OCI-LY1 (cell line): ENCODE results near the gene CACNA1I.

Source experiments
- H2AFZ ChIP-seq: fragments of 200-600 bp; sonication (generic), shearing (Covaris generic); 2 replicates; pipeline ENCODE4 v1.6.0; 2014; ENCODE audit warnings: antibody characterized with exemption, mild to moderate bottlenecking, low read length
- H3F3A ChIP-seq: fragments of 200-600 bp; sonication (generic), shearing (Covaris generic); 2 replicates; pipeline ENCODE4 v1.6.0; 2014; ENCODE audit warnings: mild to moderate bottlenecking, antibody characterized with exemption, low read length, moderate library complexity; ENCODE audit not compliant: insufficient read depth
- H3K27ac ChIP-seq: fragments of 200-600 bp; sonication (generic); 2 replicates; pipeline ENCODE4 v1.5.1; 2014; ENCODE audit warnings: low read length, mixed run types, mild to moderate bottlenecking, low read depth; ENCODE audit not compliant: poor library complexity, severe bottlenecking
- H3K27me3 ChIP-seq: fragments of 200-600 bp; sonication (generic); 2 replicates; pipeline ENCODE4 v1.6.0; 2014; ENCODE audit warnings: antibody characterized with exemption, mild to moderate bottlenecking, low read length, moderate library complexity; ENCODE audit not compliant: insufficient read depth
- H3K36me3 ChIP-seq: fragments of 200-600 bp; sonication (generic); 2 replicates; pipeline ENCODE4 v1.6.1; 2014; ENCODE audit warnings: mild to moderate bottlenecking, antibody characterized with exemption, low read length, moderate library complexity, mixed read lengths; ENCODE audit not compliant: insufficient read depth
- H3K4me1 ChIP-seq: fragments of 200-600 bp; sonication (generic); 2 replicates; pipeline ENCODE4 v1.5.1; 2014; ENCODE audit warnings: mild to moderate bottlenecking, low read length, moderate library complexity; ENCODE audit not compliant: insufficient read depth, severe bottlenecking
- H3K4me2 ChIP-seq: fragments of 200-600 bp; sonication (generic), shearing (Covaris generic); 2 replicates; pipeline ENCODE4 v1.6.1; 2014; ENCODE audit warnings: low read length
- H3K4me3 ChIP-seq: fragments of 200-600 bp; sonication (generic); 2 replicates; pipeline ENCODE4 v1.5.1; 2014; ENCODE audit warnings: low read length, low read depth, mild to moderate bottlenecking, mixed read lengths; ENCODE audit not compliant: poor library complexity, severe bottlenecking
- H3K79me2 ChIP-seq: fragments of 200-600 bp; shearing (Covaris generic); 2 replicates; pipeline ENCODE4 v1.6.1; 2016; ENCODE audit warnings: mixed run types, low read length, mixed read lengths; ENCODE audit not compliant: insufficient read depth
- H3K9ac ChIP-seq: fragments of 200-600 bp; sonication (generic), shearing (Covaris generic); 2 replicates; pipeline ENCODE4 v1.6.1; 2014; ENCODE audit warnings: mild to moderate bottlenecking, low read length, mixed read lengths
- H3K9me2 ChIP-seq: fragments of 200-600 bp; sonication (generic), shearing (Covaris generic); 2 replicates; pipeline ENCODE4 v1.6.1; 2014; ENCODE audit warnings: low read depth, mild to moderate bottlenecking, low read length, mixed read lengths
- H3K9me3 ChIP-seq: fragments of 200-600 bp; shearing (Covaris generic); 2 replicates; pipeline ENCODE4 v1.6.1; 2014; ENCODE audit warnings: low read length, mixed read lengths
- H4K20me1 ChIP-seq: fragments of 200-600 bp; sonication (generic), shearing (Covaris generic); 2 replicates; pipeline ENCODE4 v1.6.0; 2016; ENCODE audit warnings: mild to moderate bottlenecking, low read length; ENCODE audit not compliant: insufficient read depth
- EZH2 ChIP-seq: fragments of 200-600 bp; sonication (generic), shearing (Covaris generic); IDR thresholded peaks from 2 replicates; pipeline ENCODE4 v1.8.0; 2017; ENCODE audit warnings: borderline replicate concordance, mixed run types, mild to moderate bottlenecking, antibody characterized with exemption, low read length, moderate library complexity, mixed read lengths
- TF ChIP-seq, protein P1 (sequence below): fragments of 200-600 bp; sonication (generic), shearing (Covaris generic); IDR thresholded peaks from 2 replicates; pipeline ENCODE4 v1.5.1; 2017; ENCODE audit warnings: mild to moderate bottlenecking, antibody characterized with exemption, low read length, moderate library complexity, mixed read lengths

CACNA1I gene

DNA sequence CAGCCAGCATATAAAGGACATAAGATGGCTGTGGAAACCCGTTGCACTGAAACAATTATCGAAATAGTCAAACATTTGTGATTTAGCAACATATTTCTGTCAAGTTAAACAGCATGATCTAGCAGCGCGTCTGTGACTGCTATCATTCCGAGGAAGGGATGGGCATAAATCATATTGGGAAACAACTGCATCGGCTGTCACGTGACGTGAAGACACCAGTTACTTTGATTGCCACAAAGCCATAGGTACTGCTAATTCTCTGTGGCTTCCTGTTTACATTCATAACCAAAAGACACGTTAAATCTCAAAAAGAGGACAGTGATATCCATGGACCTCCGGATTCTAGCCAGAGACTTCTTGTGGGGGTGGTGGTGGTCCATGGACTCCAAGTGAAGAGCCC, 87.8 kb downstream of the CACNA1I start:
- Histone ChIP-seq H3K4me1 (no peaks in the 10 kb centered on the region), H3K27me3 (no peaks in the 10 kb centered on the region), H3K9ac (no peak overlapping the region), H3K36me3 (no peaks in the 10 kb centered on the region), H3K4me3 (no peak overlapping the region), H3K79me2 (no peaks in the 10 kb centered on the region), H4K20me1 (no peaks in the 10 kb centered on the region), H3K9me2 (no peaks in the 10 kb centered on the region), H3K4me2 (no peak overlapping the region), H3K9me3 (no peaks in the 10 kb centered on the region), H2AFZ (no peak overlapping the region), H3K27ac (no peak overlapping the region), H3F3A (no peaks in the 10 kb centered on the region)
- TF ChIP-seq EZH2, result no peak
- TF ChIP-seq, protein P1, sequence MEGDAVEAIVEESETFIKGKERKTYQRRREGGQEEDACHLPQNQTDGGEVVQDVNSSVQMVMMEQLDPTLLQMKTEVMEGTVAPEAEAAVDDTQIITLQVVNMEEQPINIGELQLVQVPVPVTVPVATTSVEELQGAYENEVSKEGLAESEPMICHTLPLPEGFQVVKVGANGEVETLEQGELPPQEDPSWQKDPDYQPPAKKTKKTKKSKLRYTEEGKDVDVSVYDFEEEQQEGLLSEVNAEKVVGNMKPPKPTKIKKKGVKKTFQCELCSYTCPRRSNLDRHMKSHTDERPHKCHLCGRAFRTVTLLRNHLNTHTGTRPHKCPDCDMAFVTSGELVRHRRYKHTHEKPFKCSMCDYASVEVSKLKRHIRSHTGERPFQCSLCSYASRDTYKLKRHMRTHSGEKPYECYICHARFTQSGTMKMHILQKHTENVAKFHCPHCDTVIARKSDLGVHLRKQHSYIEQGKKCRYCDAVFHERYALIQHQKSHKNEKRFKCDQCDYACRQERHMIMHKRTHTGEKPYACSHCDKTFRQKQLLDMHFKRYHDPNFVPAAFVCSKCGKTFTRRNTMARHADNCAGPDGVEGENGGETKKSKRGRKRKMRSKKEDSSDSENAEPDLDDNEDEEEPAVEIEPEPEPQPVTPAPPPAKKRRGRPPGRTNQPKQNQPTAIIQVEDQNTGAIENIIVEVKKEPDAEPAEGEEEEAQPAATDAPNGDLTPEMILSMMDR, result no peak

DNA sequence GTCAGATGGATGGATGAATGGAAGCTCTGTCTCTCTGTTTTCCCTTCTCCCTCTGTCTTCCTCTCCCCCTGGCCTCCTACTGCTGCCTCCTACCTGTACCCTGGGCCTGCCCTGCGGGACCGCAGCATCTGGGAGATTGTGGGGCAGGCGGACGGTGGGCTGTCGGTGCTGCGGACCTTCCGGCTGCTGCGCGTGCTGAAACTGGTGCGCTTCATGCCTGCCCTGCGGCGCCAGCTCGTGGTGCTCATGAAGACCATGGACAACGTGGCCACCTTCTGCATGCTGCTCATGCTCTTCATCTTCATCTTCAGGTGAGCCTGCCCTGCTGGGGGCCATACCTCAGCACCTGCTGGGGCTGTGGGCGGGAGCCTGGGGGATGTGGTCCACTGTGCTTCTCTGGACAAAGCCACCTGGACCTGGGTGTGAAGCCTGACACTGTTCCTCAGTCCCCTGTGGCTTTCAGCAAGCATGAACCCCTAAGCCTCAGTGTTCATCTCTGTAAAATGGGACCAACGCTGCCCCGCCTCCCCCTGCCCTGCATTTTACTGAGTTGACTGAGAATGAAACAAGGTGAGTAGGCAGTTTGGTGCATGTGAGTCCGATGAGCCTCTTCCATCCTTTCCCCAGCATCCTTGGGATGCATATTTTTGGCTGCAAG, 88.4 kb downstream of the CACNA1I start:
- H3K4me2 ChIP-seq, result no peak overlapping the region
- no peak overlapping the region for H3K9ac ChIP-seq
- H3K79me2 ChIP-seq, result no peaks in the 10 kb centered on the region
- no peaks in the 10 kb centered on the region for H3K9me2 ChIP-seq
- H4K20me1 ChIP-seq, result no peaks in the 10 kb centered on the region
- H3K9me3 ChIP-seq, result no peaks in the 10 kb centered on the region
- H3K36me3 ChIP-seq, result no peaks in the 10 kb centered on the region
- H3F3A ChIP-seq, result no peaks in the 10 kb centered on the region
- H3K27ac ChIP-seq, result no peak overlapping the region
- no peak overlapping the region for H3K4me3 ChIP-seq
- no peak overlapping the region for H2AFZ ChIP-seq
- TF ChIP-seq EZH2, result no peak
- TF ChIP-seq, protein P1, result no peak
- H3K4me1 ChIP-seq, result no peaks in the 10 kb centered on the region
- H3K27me3 ChIP-seq, result no peaks in the 10 kb centered on the region

DNA sequence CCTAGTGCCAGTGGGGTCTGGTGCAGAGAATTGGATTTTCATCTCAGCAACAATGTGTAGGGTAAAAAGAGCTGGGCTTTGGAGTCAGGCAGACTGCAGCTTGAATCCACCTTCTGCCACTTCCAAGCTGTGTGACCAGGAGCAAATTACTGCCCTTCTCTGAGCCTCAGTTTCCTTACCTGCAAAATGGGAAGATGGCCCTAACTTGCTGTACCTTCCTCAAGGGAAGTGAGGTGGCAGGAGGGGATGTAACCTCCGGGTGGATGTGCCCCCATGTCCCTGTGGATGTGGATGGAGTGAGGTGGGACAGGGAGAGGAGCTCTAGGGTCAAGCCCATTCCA, 90.9 kb downstream of the CACNA1I start:
- Histone ChIP-seq H3F3A (no peaks in the 10 kb centered on the region), H3K27me3 (no peaks in the 10 kb centered on the region), H4K20me1 (no peaks in the 10 kb centered on the region), H3K36me3 (no peaks in the 10 kb centered on the region), H2AFZ (no peak overlapping the region), H3K4me1 (no peaks in the 10 kb centered on the region), H3K27ac (no peak overlapping the region), H3K9me2 (no peaks in the 10 kb centered on the region), H3K4me3 (no peak overlapping the region), H3K79me2 (no peaks in the 10 kb centered on the region), H3K4me2 (no peak overlapping the region), H3K9me3 (no peaks in the 10 kb centered on the region), H3K9ac (no peak overlapping the region)
- TF ChIP-seq, protein P1, result no peak
- no peak for TF ChIP-seq EZH2
